Right renal pelvis (tissue), 4 donors: Measurements from ENCODE around the gene DNAAF1. TPM values are rescaled to one million over a fixed set of nuclear protein-coding genes. Genes with fewer than 3 reads are reported as not detected.

Source experiments
- DNase-seq, 4 donors: peaks; one replicate each; pipeline ENCODE4 v3.0.0-alpha.2; 2013; ENCODE audit warnings: low read depth in 4 of 4, low spot score in 3 of 4, missing footprints in 1 of 4
- polyA plus RNA-seq, 4 donors: library from polyadenylated mRNA; unstranded; fragments of 120-200 nt; gene quantifications; one replicate each; pipeline ENCODE4 v1.2.1, GENCODE V29; 2013; ENCODE audit not compliant: insufficient read length in 4 of 4

Gene DNAAF1
- polyA plus RNA-seq, 4 donors, result 3.3 to 4.7 (median 4.4) TPM

GRCh38 chr16:84121007-84121406 lies 24.1 kb upstream of the DNAAF1 start:
- DNase-seq, result no peak

- no peak for DNase-seq
Measured at GRCh38 chr16:84124257-84125073, 20.6 kb upstream of the DNAAF1 start.

- no peak for DNase-seq
Measured at GRCh38 chr16:84131117-84131516, 14.0 kb upstream of the DNAAF1 start.

- no peak for DNase-seq
Measured at GRCh38 chr16:84132527-84133285, 12.4 kb upstream of the DNAAF1 start.

GRCh38 chr16:84136331-84137125 lies 8.6 kb upstream of the DNAAF1 start:
- no peak for DNase-seq

GRCh38 chr16:84137287-84137686 lies 7.8 kb upstream of the DNAAF1 start:
- DNase-seq, result no peak

- DNase-seq, result no peak
Measured at GRCh38 chr16:84137769-84138357, 7.2 kb upstream of the DNAAF1 start.

- DNase-seq, result no peak
Measured at GRCh38 chr16:84138500-84138823, 6.6 kb upstream of the DNAAF1 start.

- DNase-seq, result no peak
Measured at GRCh38 chr16:84138824-84139627, 6.1 kb upstream of the DNAAF1 start.

- DNase-seq, result no peak
Measured at GRCh38 chr16:84139628-84140258, 5.4 kb upstream of the DNAAF1 start.

GRCh38 chr16:84141143-84141670 lies 3.9 kb upstream of the DNAAF1 start:
- DNase-seq, result no peak

GRCh38 chr16:84143081-84143480 lies 2.0 kb upstream of the DNAAF1 start:
- no peak for DNase-seq

- DNase-seq, result no peak
Measured at GRCh38 chr16:84143784-84144199, 1.3 kb upstream of the DNAAF1 start.

GRCh38 chr16:84144209-84144858 lies 774 bp upstream of the DNAAF1 start:
- no peak for DNase-seq

GRCh38 chr16:84150926-84151325 lies 5.8 kb downstream of the DNAAF1 start:
- no peak for DNase-seq

- DNase-seq, result no peak
Measured at GRCh38 chr16:84153660-84154214, 8.6 kb downstream of the DNAAF1 start.

- DNase-seq, result no peak
Measured at GRCh38 chr16:84155226-84155625, 10.1 kb downstream of the DNAAF1 start.

GRCh38 chr16:84155771-84156170 lies 10.7 kb downstream of the DNAAF1 start:
- DNase-seq, result no peak
